ENCODE results near the gene ZNF507. TPM values are rescaled to one million over a fixed set of nuclear protein-coding genes. Genes with fewer than 3 reads are reported as not detected.

The ZNF507 gene
- total RNA-seq, 4 donors from 2014 or later: 20.3 to 30.0 (median 22.5) TPM

DNA sequence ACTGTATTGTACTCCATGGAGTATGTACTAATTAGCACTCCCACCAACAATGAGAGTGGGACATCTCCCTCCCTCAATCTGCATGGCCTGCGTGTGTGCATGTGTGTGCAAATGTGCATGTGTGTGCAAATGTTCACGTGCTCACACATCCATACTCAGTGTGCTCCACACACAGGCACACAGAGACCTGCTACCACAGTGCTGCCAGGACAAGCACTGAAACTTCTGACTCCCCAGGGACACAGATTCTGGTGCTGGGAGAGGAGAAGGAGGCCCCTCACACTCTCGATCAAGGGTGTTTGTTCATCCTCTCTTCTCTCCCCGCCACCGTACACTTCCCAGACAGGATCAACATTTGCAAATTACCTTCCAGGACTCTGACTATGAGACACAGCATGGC lies 37.8 kb upstream of the ZNF507 start:
- TF ChIP-seq EP300 (IDR thresholded peaks at IDR 0.05; ENCODE audit: low read depth) (no peak), POLR2AphosphoS5 (IDR thresholded peaks at IDR 0.05) (no peak), POLR2A (IDR thresholded peaks at IDR 0.05) (no peak)
- TF ChIP-seq, protein P1, sequence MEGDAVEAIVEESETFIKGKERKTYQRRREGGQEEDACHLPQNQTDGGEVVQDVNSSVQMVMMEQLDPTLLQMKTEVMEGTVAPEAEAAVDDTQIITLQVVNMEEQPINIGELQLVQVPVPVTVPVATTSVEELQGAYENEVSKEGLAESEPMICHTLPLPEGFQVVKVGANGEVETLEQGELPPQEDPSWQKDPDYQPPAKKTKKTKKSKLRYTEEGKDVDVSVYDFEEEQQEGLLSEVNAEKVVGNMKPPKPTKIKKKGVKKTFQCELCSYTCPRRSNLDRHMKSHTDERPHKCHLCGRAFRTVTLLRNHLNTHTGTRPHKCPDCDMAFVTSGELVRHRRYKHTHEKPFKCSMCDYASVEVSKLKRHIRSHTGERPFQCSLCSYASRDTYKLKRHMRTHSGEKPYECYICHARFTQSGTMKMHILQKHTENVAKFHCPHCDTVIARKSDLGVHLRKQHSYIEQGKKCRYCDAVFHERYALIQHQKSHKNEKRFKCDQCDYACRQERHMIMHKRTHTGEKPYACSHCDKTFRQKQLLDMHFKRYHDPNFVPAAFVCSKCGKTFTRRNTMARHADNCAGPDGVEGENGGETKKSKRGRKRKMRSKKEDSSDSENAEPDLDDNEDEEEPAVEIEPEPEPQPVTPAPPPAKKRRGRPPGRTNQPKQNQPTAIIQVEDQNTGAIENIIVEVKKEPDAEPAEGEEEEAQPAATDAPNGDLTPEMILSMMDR (IDR thresholded peaks at IDR 0.05): no peak
- in situ Hi-C loops (cut with MboI; ENCODE audit: low pct_ligation_motif_present in 1 of 4, low pct_unique_long_range_greater_than_20kb in 1 of 4, low sequenced_read_pairs in 3 of 4) (loop anchor here in 3 of 4 donors (25.0 kb wide), 1 partner anchor 255 kb away; no protein-coding TSS in a partner anchor), intact Hi-C loops (cut with DNase I; ENCODE audit: low total_unique reads) (no loop called here)
- WGBS, 2 donors (ENCODE audit: low coverage in 1 of 2): 89% methylated on average over 5 of the region's 5 CpGs; no CpG with 5 or more reads in 1 of the 2 donors
- H3K9me3 ChIP-seq: no peaks in the 10 kb centered on the region
- no peak overlapping the region for H3K27ac ChIP-seq
- H3K27me3 ChIP-seq: peaks cover 9% of the 10 kb centered on the region
- H3K4me1 ChIP-seq: no peaks in the 10 kb centered on the region
- H3K36me3 ChIP-seq: no peaks in the 10 kb centered on the region
- H3K4me3 ChIP-seq: no peak overlapping the region
- DNase-seq: no peak

- in situ Hi-C loops (cut with MboI; ENCODE audit: low pct_ligation_motif_present in 1 of 4, low pct_unique_long_range_greater_than_20kb in 1 of 4, low sequenced_read_pairs in 3 of 4): loop anchor here in 3 of 4 donors (25.0 kb wide), 1 partner anchor 254 kb away; no protein-coding TSS in a partner anchor
- Histone ChIP-seq H3K27ac (no peak overlapping the region), H3K4me3 (no peak overlapping the region), H3K9me3 (no peaks in the 10 kb centered on the region), H3K4me1 (no peaks in the 10 kb centered on the region), H3K27me3 (peaks cover 12% of the 10 kb centered on the region), H3K36me3 (no peaks in the 10 kb centered on the region)
- WGBS, 2 donors (ENCODE audit: low coverage in 1 of 2): 51 to 72% methylated on average over 5 to 8 of the region's 8 CpGs
- intact Hi-C loops (cut with DNase I; ENCODE audit: low total_unique reads): no loop called here
- no peak for DNase-seq
- TF ChIP-seq POLR2AphosphoS5 (IDR thresholded peaks at IDR 0.05) (no peak), EP300 (IDR thresholded peaks at IDR 0.05; ENCODE audit: low read depth) (no peak), POLR2A (IDR thresholded peaks at IDR 0.05) (no peak)
- TF ChIP-seq, protein P1 (IDR thresholded peaks at IDR 0.05): no peak
Observed at GRCh38 chr19:32308431-32309077, 36.9 kb upstream of the ZNF507 start.

DNA sequence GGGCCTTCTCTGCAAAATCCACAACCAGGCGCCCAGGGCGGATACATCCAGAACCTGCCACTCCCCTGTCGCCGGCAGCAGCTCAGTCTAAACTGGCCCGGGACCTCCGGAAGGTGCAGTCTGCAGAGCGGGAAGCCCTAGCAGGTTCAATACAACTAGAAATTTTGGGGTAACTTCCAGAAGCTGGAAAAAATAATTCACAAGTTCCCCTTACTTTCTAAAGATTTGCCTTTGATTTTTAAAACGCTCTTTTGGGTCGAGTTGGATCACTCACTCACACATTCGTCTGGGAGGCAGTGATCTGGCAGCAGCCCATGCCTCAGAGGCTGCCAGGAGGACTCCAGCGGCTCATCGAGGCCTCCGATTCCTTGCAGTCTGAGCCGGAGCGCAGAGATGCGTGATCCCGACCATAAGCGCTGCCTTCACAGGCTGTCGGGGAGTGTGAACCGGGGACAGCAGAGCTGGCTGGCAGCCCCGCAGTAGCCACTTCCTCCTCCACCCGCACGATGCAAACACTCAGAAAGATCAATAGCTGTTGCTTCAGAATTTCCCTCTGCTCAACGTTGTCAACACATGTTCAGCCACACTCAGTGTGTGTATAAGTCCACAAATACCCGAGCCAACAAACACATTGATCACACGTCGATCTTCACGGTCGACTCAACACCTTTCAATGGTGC lies 35.6 kb upstream of the ZNF507 start:
- 75% methylated on average over 29 of the region's 29 CpGs; no CpG with 5 or more reads in 1 of the 2 donors for WGBS, 2 donors (ENCODE audit: low coverage in 1 of 2)
- TF ChIP-seq POLR2A (IDR thresholded peaks at IDR 0.05) (no peak), EP300 (IDR thresholded peaks at IDR 0.05; ENCODE audit: low read depth) (no peak), POLR2AphosphoS5 (IDR thresholded peaks at IDR 0.05) (no peak)
- TF ChIP-seq, protein P1 (IDR thresholded peaks at IDR 0.05): no peak
- in situ Hi-C loops (cut with MboI; ENCODE audit: low pct_ligation_motif_present in 1 of 4, low pct_unique_long_range_greater_than_20kb in 1 of 4, low sequenced_read_pairs in 3 of 4): loop anchor here in 3 of 4 donors (25.0 kb wide), 1 partner anchor 252 kb away; no protein-coding TSS in a partner anchor
- Histone ChIP-seq H3K27ac (no peak overlapping the region), H3K4me1 (no peaks in the 10 kb centered on the region), H3K4me3 (no peak overlapping the region), H3K36me3 (no peaks in the 10 kb centered on the region), H3K9me3 (no peaks in the 10 kb centered on the region), H3K27me3 (peaks cover 12% of the 10 kb centered on the region)
- DNase-seq: no peak
- intact Hi-C loops (cut with DNase I; ENCODE audit: low total_unique reads): loop anchor here (10.0 kb wide), 1 partner anchor 145 kb away; no protein-coding TSS in a partner anchor

GRCh38 chr19:32311371-32311770 lies 34.0 kb upstream of the ZNF507 start:
- Histone ChIP-seq H3K36me3 (no peaks in the 10 kb centered on the region), H3K4me3 (no peak overlapping the region), H3K4me1 (no peaks in the 10 kb centered on the region), H3K27ac (no peak overlapping the region), H3K27me3 (peaks cover 12% of the 10 kb centered on the region), H3K9me3 (no peaks in the 10 kb centered on the region)
- WGBS, 2 donors (ENCODE audit: low coverage in 1 of 2): 85 to 88% methylated on average over 6 to 10 of the region's 10 CpGs
- DNase-seq: no peak
- in situ Hi-C loops (cut with MboI; ENCODE audit: low pct_ligation_motif_present in 1 of 4, low pct_unique_long_range_greater_than_20kb in 1 of 4, low sequenced_read_pairs in 3 of 4): loop anchor here in 3 of 4 donors (25.0 kb wide), 1 partner anchor 251 kb away; no protein-coding TSS in a partner anchor
- intact Hi-C loops (cut with DNase I; ENCODE audit: low total_unique reads): loop anchor here (10.0 kb wide), 1 partner anchor 143 kb away; no protein-coding TSS in a partner anchor
- TF ChIP-seq EP300 (IDR thresholded peaks at IDR 0.05; ENCODE audit: low read depth) (no peak), POLR2A (IDR thresholded peaks at IDR 0.05) (no peak), POLR2AphosphoS5 (IDR thresholded peaks at IDR 0.05) (no peak)
- TF ChIP-seq, protein P1 (IDR thresholded peaks at IDR 0.05): no peak

Measured in transverse colon (tissue), 4 donors.